Neuronal stem cell (in vitro differentiated cells): ENCODE data around the gene KCNAB1.

Experiments
- DNase-seq: peaks from one replicate; pipeline ENCODE4 v3.0.0-alpha.2; 2013; ENCODE audit warnings: low spot score
- H2AFZ ChIP-seq: one replicate; pipeline ENCODE4 v1.6.1; 2013; ENCODE audit warnings: mild to moderate bottlenecking, low read length, inconsistent platforms
- H2AK5ac ChIP-seq: 2 replicates; pipeline ENCODE4 v1.6.1; 2013; ENCODE audit warnings: low read depth, mild to moderate bottlenecking, inconsistent platforms, low read length, moderate library complexity, mixed read lengths
- H2BK120ac ChIP-seq: 2 replicates; pipeline ENCODE4 v1.6.1; 2013; ENCODE audit warnings: low read depth, mild to moderate bottlenecking, inconsistent platforms, low read length, moderate library complexity, mixed read lengths
- H2BK12ac ChIP-seq: one replicate; pipeline ENCODE4 v1.6.1; 2013; ENCODE audit warnings: low read length, inconsistent platforms
- H2BK15ac ChIP-seq: 2 replicates; pipeline ENCODE4 v1.6.1; 2013; ENCODE audit warnings: mild to moderate bottlenecking, low read length, inconsistent platforms, mixed read lengths
- H2BK5ac ChIP-seq: one replicate; pipeline ENCODE4 v1.6.1; 2013; ENCODE audit warnings: inconsistent platforms, mild to moderate bottlenecking, low read length, moderate library complexity
- H3K14ac ChIP-seq: one replicate; pipeline ENCODE4 v1.6.1; 2013; ENCODE audit warnings: low read length, inconsistent platforms
- H3K18ac ChIP-seq: 2 replicates; pipeline ENCODE4 v1.6.1; 2013; ENCODE audit warnings: low read length, inconsistent platforms
- H3K23ac ChIP-seq: 2 replicates; pipeline ENCODE4 v1.6.1; 2013; ENCODE audit warnings: low read depth, mild to moderate bottlenecking, mixed read lengths, low read length, inconsistent platforms; ENCODE audit not compliant: poor library complexity
- H3K27ac ChIP-seq: replicated peaks from 3 replicates; pipeline ENCODE4 v1.5.1; 2013; ENCODE audit warnings: low read length, inconsistent platforms
- H3K27me3 ChIP-seq, 3 experiments: 2 replicates each; pipeline ENCODE4 v1.6.1; 2013; ENCODE audit warnings: low read length in 3 of 3, mild to moderate bottlenecking in 2 of 3, inconsistent platforms in 1 of 3, low read depth in 1 of 3, mixed read lengths in 1 of 3, moderate library complexity in 1 of 3; ENCODE audit not compliant: control insufficient read depth in 3 of 3, insufficient read depth in 3 of 3
- H3K36me3 ChIP-seq, 2 donors: replicated peaks in 1 of 2; 2 replicates each; pipeline ENCODE4 v1.6.1; 2013; ENCODE audit warnings: low read length in 2 of 2; ENCODE audit not compliant: control insufficient read depth in 2 of 2, insufficient read depth in 2 of 2
- H3K4ac ChIP-seq: 2 replicates; pipeline ENCODE4 v1.6.1; 2013; ENCODE audit warnings: inconsistent platforms, mild to moderate bottlenecking, low read length, moderate library complexity
- H3K4me1 ChIP-seq, 2 donors: 1 replicate in 1 of 2; 2 replicates in 1 of 2; pipeline ENCODE4 v1.6.1; 2013; ENCODE audit warnings: low read length in 2 of 2, low read depth in 1 of 2; ENCODE audit not compliant: control insufficient read depth in 2 of 2, insufficient read depth in 1 of 2
- H3K4me2 ChIP-seq: one replicate; pipeline ENCODE4 v1.6.1; 2013; ENCODE audit warnings: mild to moderate bottlenecking, low read length, inconsistent platforms; ENCODE audit not compliant: insufficient read depth, poor library complexity, severe bottlenecking
- H3K4me3 ChIP-seq, 2 donors: 2 replicates each; pipeline ENCODE4 v1.5.1; 2013; ENCODE audit warnings: low read length in 2 of 2, mild to moderate bottlenecking in 2 of 2, inconsistent platforms in 1 of 2, moderate library complexity in 1 of 2
- H3K79me1 ChIP-seq: one replicate; pipeline ENCODE4 v1.6.1; 2013; ENCODE audit warnings: low read depth, mild to moderate bottlenecking, inconsistent platforms, low read length, moderate library complexity
- H3K9ac ChIP-seq: one replicate; pipeline ENCODE4 v1.6.1; 2013; ENCODE audit warnings: mild to moderate bottlenecking, low read depth, low read length, inconsistent platforms; ENCODE audit not compliant: poor library complexity
- H3K9me3 ChIP-seq, 2 donors: replicated peaks in 1 of 2; 2 replicates each; pipeline versions ENCODE3 to v1.6.1; 2013; ENCODE audit warnings: low read length in 2 of 2, mild to moderate bottlenecking in 2 of 2, inconsistent platforms in 1 of 2, low read depth in 1 of 2, mixed read lengths in 1 of 2, moderate library complexity in 1 of 2; ENCODE audit not compliant: control insufficient read depth in 2 of 2, insufficient read depth in 1 of 2
- H4K8ac ChIP-seq: one replicate; pipeline ENCODE4 v1.6.1; 2013; ENCODE audit warnings: low read depth, mild to moderate bottlenecking, inconsistent platforms, low read length, moderate library complexity
- H4K91ac ChIP-seq: one replicate; pipeline ENCODE4 v1.6.1; 2013; ENCODE audit warnings: low read length, low read depth, mild to moderate bottlenecking, inconsistent platforms; ENCODE audit not compliant: poor library complexity
- WGBS, 2 donors: extraction: QIAGEN DNeasy Blood & Tissue Kit; methylation state at CpG; one replicate each; pipeline ENCODE4 v1.1.7; 2013; ENCODE audit warnings: missing lambda C conversion rate in 2 of 2, mixed read lengths in 1 of 2; ENCODE audit not compliant: insufficient read length in 2 of 2, insufficient replicate concordance in 1 of 2; ENCODE audit errors: extremely low coverage in 2 of 2; 5-methylcytosine and 5-hydroxymethylcytosine counted together

KCNAB1 gene

GRCh38 chr3:156581033-156581432, 460.7 kb downstream of the KCNAB1 start:
- no peak overlapping the region for H2BK15ac ChIP-seq
- H2BK5ac ChIP-seq: no peak overlapping the region
- no peaks in the 10 kb centered on the region for H3K9me3 ChIP-seq
- no peak overlapping the region for H2AK5ac ChIP-seq
- H2BK120ac ChIP-seq: no peak overlapping the region
- no peaks in the 10 kb centered on the region for H3K27me3 ChIP-seq
- no peak overlapping the region for H3K27ac ChIP-seq
- H3K4ac ChIP-seq: no peak overlapping the region
- H2AFZ ChIP-seq: no peak overlapping the region
- no peak for DNase-seq
- H4K91ac ChIP-seq: no peak overlapping the region
- no peak overlapping the region for H3K23ac ChIP-seq
- H3K79me1 ChIP-seq: no peaks in the 10 kb centered on the region
- no peak overlapping the region for H3K18ac ChIP-seq
- WGBS, 2 donors: no CpG with 5 or more reads among the region's 4 CpGs
- no peak overlapping the region for H3K4me3 ChIP-seq
- H3K36me3 ChIP-seq: no peaks in the 10 kb centered on the region
- no peak overlapping the region for H3K14ac ChIP-seq
- no peaks in the 10 kb centered on the region for H3K4me1 ChIP-seq
- H4K8ac ChIP-seq: no peak overlapping the region
- no peak overlapping the region for H2BK12ac ChIP-seq
- no peak overlapping the region for H3K9ac ChIP-seq
- H3K4me2 ChIP-seq: no peak overlapping the region

- Histone ChIP-seq H3K23ac (no peak overlapping the region), H3K9me3 (no peaks in the 10 kb centered on the region), H2BK15ac (no peak overlapping the region), H4K8ac (no peak overlapping the region), H4K91ac (no peak overlapping the region), H3K14ac (no peak overlapping the region), H3K9ac (no peak overlapping the region), H3K4me3 (no peak overlapping the region), H3K18ac (no peak overlapping the region), H2BK12ac (no peak overlapping the region), H2BK120ac (no peak overlapping the region), H2AFZ (no peak overlapping the region), H3K4me2 (no peak overlapping the region), H2BK5ac (no peak overlapping the region), H3K79me1 (no peaks in the 10 kb centered on the region), H3K36me3 (no peaks in the 10 kb centered on the region), H3K27me3 (no peaks in the 10 kb centered on the region), H3K4me1 (no peaks in the 10 kb centered on the region), H2AK5ac (no peak overlapping the region), H3K27ac (no peak overlapping the region), H3K4ac (no peak overlapping the region)
- DNase-seq: no peak
These were observed 461.6 kb downstream of the KCNAB1 start for GRCh38 chr3:156581954-156582353.

GRCh38 chr3:156582532-156583183, 462.3 kb downstream of the KCNAB1 start:
- Histone ChIP-seq H2BK5ac (no peak overlapping the region), H3K14ac (no peak overlapping the region), H2BK120ac (no peak overlapping the region), H4K8ac (no peak overlapping the region), H2AFZ (no peak overlapping the region), H3K4me2 (no peak overlapping the region), H3K23ac (no peak overlapping the region), H3K79me1 (no peaks in the 10 kb centered on the region), H2BK15ac (no peak overlapping the region), H3K4me1 (no peaks in the 10 kb centered on the region), H4K91ac (no peak overlapping the region), H3K4me3 (no peak overlapping the region), H3K4ac (no peak overlapping the region), H3K27me3 (no peaks in the 10 kb centered on the region), H3K18ac (no peak overlapping the region), H3K9me3 (no peaks in the 10 kb centered on the region), H2AK5ac (no peak overlapping the region), H3K27ac (no peak overlapping the region), H3K36me3 (no peaks in the 10 kb centered on the region), H3K9ac (no peak overlapping the region), H2BK12ac (no peak overlapping the region)
- no CpG with 5 or more reads among the region's 4 CpGs for WGBS, 2 donors
- no peak for DNase-seq

GRCh38 chr3:156583469-156583868, 463.1 kb downstream of the KCNAB1 start:
- no peak overlapping the region for H4K91ac ChIP-seq
- H3K23ac ChIP-seq: no peak overlapping the region
- H3K27ac ChIP-seq: no peak overlapping the region
- DNase-seq: no peak
- H2AK5ac ChIP-seq: no peak overlapping the region
- H3K4me1 ChIP-seq: no peaks in the 10 kb centered on the region
- no peak overlapping the region for H3K4me3 ChIP-seq
- no peak overlapping the region for H2BK120ac ChIP-seq
- H2BK15ac ChIP-seq: no peak overlapping the region
- H2BK5ac ChIP-seq: no peak overlapping the region
- no peaks in the 10 kb centered on the region for H3K79me1 ChIP-seq
- peak overlapping the region; percentile 7 for H2AFZ ChIP-seq
- no peak overlapping the region for H3K9ac ChIP-seq
- no peak overlapping the region for H3K18ac ChIP-seq
- H2BK12ac ChIP-seq: no peak overlapping the region
- no peak overlapping the region for H3K14ac ChIP-seq
- H4K8ac ChIP-seq: no peak overlapping the region
- no peaks in the 10 kb centered on the region for H3K9me3 ChIP-seq
- H3K27me3 ChIP-seq: no peaks in the 10 kb centered on the region
- no peak overlapping the region for H3K4ac ChIP-seq
- no peak overlapping the region for H3K4me2 ChIP-seq
- H3K36me3 ChIP-seq: no peaks in the 10 kb centered on the region
